ENCODE measurements around the gene CDS2. TPM values are rescaled to one million over a fixed set of nuclear protein-coding genes. Genes with fewer than 3 reads are reported as not detected.

The CDS2 gene
- total and polyA plus RNA-seq, 4 donors, result 9.6 to 31.6 (median 14.4) TPM

DNA sequence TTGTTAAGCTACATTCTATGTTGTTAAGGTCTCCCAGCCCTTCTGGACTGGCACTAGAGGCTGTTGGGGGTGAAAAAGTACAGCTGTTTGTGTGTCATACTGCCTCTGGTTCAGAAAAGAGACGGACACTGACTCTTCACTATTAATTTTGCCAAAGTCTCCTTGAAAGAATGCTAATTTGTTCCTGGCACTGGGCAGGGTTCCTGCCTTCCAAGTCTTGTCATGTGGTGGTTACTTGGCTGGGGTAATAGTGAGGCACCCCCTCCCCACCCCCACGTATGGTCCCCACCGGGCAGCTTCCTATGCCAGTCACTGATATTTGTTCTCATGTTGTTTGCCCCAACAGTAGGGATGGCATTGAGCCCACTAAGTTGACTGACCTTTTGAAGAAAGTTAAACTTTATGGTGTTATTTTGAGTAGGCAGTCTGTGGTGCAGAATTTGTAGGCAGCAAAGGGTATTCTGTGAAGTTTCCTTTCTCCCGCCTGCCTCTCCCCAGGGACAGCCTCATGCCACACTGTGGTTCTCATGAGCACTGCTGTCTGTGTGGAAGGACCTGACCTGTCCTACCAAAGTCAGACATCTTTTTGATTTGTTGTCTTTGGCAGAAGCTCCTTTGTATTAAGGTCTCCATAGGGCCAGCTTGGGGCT lies 8.7 kb downstream of the CDS2 start:
- WGBS, result 32% methylated on average over 4 of the region's 4 CpGs
- TF ChIP-seq JUND (IDR thresholded peaks at IDR 0.05) (peak in 1 of 2 donors; percentile 18), HNF4A (conservative IDR thresholded peaks at IDR 0.05) (peak; percentile 31 to 33), RAD21 (IDR thresholded peaks at IDR 0.05) (peak in 1 of 2 donors; percentile 55), ATF3 (IDR thresholded peaks at IDR 0.05) (no peak), FOXA2 (IDR thresholded peaks at IDR 0.05) (no peak), SP1 (IDR thresholded peaks at IDR 0.05) (peak; percentile 15), HNF4G (IDR thresholded peaks at IDR 0.05) (no peak), FOXA1 (IDR thresholded peaks at IDR 0.05) (no peak), EGR1 (IDR thresholded peaks at IDR 0.05; ENCODE audit: low read depth in 2 of 2) (no peak), GABPA (IDR thresholded peaks at IDR 0.05 in 1 of 2, conservative IDR thresholded peaks at IDR 0.05 in 1 of 2) (no peak), NR2F2 (IDR thresholded peaks at IDR 0.05) (peak; percentile 21), RXRA (IDR thresholded peaks at IDR 0.05) (peak; percentile 68 to 69), REST (IDR thresholded peaks at IDR 0.05) (no peak), YY1 (IDR thresholded peaks at IDR 0.05) (no peak), TAF1 (conservative IDR thresholded peaks at IDR 0.05) (no peak)
- TF ChIP-seq, protein P1, sequence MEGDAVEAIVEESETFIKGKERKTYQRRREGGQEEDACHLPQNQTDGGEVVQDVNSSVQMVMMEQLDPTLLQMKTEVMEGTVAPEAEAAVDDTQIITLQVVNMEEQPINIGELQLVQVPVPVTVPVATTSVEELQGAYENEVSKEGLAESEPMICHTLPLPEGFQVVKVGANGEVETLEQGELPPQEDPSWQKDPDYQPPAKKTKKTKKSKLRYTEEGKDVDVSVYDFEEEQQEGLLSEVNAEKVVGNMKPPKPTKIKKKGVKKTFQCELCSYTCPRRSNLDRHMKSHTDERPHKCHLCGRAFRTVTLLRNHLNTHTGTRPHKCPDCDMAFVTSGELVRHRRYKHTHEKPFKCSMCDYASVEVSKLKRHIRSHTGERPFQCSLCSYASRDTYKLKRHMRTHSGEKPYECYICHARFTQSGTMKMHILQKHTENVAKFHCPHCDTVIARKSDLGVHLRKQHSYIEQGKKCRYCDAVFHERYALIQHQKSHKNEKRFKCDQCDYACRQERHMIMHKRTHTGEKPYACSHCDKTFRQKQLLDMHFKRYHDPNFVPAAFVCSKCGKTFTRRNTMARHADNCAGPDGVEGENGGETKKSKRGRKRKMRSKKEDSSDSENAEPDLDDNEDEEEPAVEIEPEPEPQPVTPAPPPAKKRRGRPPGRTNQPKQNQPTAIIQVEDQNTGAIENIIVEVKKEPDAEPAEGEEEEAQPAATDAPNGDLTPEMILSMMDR (IDR thresholded peaks at IDR 0.05; ENCODE audit: low read depth, low read length, missing input control), result peak; percentile 10
- TF ChIP-seq, protein P2, sequence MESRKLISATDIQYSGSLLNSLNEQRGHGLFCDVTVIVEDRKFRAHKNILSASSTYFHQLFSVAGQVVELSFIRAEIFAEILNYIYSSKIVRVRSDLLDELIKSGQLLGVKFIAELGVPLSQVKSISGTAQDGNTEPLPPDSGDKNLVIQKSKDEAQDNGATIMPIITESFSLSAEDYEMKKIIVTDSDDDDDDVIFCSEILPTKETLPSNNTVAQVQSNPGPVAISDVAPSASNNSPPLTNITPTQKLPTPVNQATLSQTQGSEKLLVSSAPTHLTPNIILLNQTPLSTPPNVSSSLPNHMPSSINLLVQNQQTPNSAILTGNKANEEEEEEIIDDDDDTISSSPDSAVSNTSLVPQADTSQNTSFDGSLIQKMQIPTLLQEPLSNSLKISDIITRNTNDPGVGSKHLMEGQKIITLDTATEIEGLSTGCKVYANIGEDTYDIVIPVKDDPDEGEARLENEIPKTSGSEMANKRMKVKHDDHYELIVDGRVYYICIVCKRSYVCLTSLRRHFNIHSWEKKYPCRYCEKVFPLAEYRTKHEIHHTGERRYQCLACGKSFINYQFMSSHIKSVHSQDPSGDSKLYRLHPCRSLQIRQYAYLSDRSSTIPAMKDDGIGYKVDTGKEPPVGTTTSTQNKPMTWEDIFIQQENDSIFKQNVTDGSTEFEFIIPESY (IDR thresholded peaks at IDR 0.05), result no peak
- TF ChIP-seq, protein P3, sequence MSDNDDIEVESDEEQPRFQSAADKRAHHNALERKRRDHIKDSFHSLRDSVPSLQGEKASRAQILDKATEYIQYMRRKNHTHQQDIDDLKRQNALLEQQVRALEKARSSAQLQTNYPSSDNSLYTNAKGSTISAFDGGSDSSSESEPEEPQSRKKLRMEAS (IDR thresholded peaks at IDR 0.05), result no peak
- no peak for DNase-seq (ENCODE audit: low spot score)
- H3K36me3 ChIP-seq (ENCODE audit: control insufficient read depth in 4 of 4, insufficient read depth in 3 of 4, low read depth in 1 of 4, low read length in 3 of 4), result peaks cover 0 to 1% (median 0%) of the 10 kb centered on the region in 4 donors
- peaks cover 2 to 27% (median 24%) of the 10 kb centered on the region in 4 donors for H3K4me1 ChIP-seq (ENCODE audit: control insufficient read depth in 4 of 4, insufficient read depth in 4 of 4, low read length in 3 of 4)
- H3K9me3 ChIP-seq (ENCODE audit: control insufficient read depth in 4 of 4, low read length in 3 of 4), result no peaks in the 10 kb centered on the region
- no peaks in the 10 kb centered on the region for H3K27me3 ChIP-seq (ENCODE audit: control insufficient read depth in 4 of 4, insufficient read depth in 4 of 4, low read length in 3 of 4)
- H3K27ac ChIP-seq (ENCODE audit: low read depth in 1 of 2, low read length in 2 of 2), result peak overlapping the region; percentile 72 to 76
- H3K9ac ChIP-seq (ENCODE audit: low read depth in 1 of 2, low read length in 2 of 2), result peak overlapping the region in 1 of 2 donors; percentile 53
- no peak overlapping the region for H3K4me3 ChIP-seq (ENCODE audit: low read depth in 1 of 3, low read length in 3 of 3)
